Endometrium (tissue), 2 donors: ENCODE results near the gene GABRP.

Source experiments
- FAIRE-seq: peaks from 2 replicates; lab custom pipeline; 2012; peaks lifted over from hg19 to GRCh38; lab: Jason Lieb, UNC
- donor health status: control.
- donor health status: control.

Gene GABRP

DNA sequence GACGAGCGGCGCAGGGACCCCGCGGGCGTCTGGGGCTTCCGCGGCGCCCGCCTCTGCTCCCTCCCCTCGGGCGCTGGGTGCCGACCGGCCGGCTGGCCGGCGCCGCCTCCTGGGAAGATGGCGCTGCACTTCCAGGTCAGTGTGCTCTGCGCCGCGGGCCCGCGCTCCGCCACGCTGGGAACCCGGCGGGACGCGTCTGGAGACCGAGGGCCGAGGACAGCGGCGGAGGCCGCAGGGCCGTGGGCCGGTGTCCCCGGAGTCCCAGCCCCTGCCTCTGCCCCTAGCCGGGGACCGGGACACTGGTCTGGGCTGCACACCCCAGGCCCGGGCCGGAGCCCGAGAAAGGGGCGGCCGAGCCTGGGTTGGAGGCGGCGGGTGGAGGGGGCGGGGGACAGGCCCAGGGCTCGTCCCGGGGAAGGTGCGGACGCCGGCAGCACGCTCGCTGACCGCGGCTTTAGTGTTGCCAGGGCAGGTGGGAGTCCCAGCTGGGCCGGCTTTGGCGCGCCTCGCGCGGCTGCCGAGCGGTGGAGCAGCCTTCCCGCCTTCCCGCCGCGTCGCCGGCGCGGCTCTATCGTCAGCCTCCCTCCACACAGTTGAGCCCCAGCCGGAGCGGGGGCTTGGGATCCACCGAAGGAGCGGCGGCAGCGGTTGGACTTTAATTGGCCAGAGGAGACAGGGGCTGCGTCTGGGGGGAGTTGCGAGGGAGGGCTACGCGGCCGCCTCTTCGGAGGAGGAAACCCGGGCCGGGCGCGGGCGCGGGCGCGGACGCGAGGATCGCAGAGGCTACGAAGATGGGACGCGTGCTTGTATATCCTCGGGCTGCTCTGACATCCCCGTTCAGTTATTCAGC is 78.6 kb downstream of the GABRP start, which contains the start of gene RANBP17:
Gene RANBP17 (plus strand): TSS at position 102 of the 850 bp plus-strand sequence.
- no peak for FAIRE-seq

DNA sequence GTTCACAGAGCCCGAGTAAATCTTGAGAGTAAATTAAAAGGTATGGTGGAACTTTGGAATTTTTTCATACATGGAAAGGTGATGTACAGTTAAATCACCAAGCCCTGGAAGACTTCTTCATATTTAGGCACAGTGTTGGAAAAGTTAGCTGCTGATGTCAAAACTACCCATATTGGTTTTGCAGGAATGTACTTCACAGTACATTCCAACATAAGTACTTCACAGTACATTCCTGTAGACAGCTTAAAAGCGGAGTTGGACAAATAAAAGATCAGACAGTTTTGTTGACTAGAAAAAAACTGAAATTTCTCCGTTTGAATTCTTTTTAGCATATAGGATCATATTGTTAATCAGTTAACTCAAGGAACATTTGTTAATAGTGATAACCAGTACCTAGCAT is 80.1 kb downstream of the GABRP start:
- FAIRE-seq = no peak
